Testis (tissue), 2 donors: ENCODE data around the gene AP1S2.

Experiments
- CTCF ChIP-seq, 3 experiments: fragments of 450-650 bp in 2 of 3; fragments of 200-600 bp in 1 of 3; sonication (generic) in 1 of 3; IDR thresholded peaks; one replicate each; pipeline ENCODE4 v1.5.1; 2016 to 2019; ENCODE audit warnings: antibody characterized with exemption in 3 of 3, mild to moderate bottlenecking in 2 of 3, moderate library complexity in 1 of 3
- POLR2A ChIP-seq: fragments of 450-650 bp; IDR thresholded peaks from one replicate; pipeline ENCODE4 v1.6.1; 2017; ENCODE audit warnings: antibody characterized with exemption, mild to moderate bottlenecking, moderate library complexity

DNA sequence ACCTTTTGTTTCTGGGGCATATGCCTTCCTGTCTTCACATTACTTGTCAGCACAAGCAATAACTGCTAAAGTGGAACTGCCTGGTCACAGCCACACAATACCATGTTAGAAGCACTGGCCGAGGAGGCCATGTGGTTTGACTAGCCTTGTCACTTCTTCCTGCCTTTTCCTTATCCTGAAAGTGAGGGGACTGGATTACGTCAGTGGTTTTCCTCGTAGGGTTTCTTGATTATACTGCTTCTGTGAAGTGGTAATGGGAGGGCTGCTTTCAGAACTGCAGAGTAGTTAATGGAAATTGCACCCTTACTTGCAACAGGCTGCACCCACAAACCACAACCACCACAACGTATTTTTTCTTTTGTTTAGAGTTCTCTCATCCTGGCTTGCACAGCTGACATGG is 37.7 kb downstream of the AP1S2 start:
- TF ChIP-seq CTCF (IDR thresholded peaks at IDR 0.05), result no peak
- no peak for TF ChIP-seq POLR2A
